IPS-NIHi11 (cell line): Measurements from ENCODE around the gene SPTB.
A peak's percentile ranks its signal among the peaks of the same experiment; 100 is the strongest.

Experiments used
- DNase-seq: peaks from one replicate; pipeline ENCODE4 v3.0.0; 2012; ENCODE audit warnings: mixed read lengths, low spot score

The SPTB gene

DNA sequence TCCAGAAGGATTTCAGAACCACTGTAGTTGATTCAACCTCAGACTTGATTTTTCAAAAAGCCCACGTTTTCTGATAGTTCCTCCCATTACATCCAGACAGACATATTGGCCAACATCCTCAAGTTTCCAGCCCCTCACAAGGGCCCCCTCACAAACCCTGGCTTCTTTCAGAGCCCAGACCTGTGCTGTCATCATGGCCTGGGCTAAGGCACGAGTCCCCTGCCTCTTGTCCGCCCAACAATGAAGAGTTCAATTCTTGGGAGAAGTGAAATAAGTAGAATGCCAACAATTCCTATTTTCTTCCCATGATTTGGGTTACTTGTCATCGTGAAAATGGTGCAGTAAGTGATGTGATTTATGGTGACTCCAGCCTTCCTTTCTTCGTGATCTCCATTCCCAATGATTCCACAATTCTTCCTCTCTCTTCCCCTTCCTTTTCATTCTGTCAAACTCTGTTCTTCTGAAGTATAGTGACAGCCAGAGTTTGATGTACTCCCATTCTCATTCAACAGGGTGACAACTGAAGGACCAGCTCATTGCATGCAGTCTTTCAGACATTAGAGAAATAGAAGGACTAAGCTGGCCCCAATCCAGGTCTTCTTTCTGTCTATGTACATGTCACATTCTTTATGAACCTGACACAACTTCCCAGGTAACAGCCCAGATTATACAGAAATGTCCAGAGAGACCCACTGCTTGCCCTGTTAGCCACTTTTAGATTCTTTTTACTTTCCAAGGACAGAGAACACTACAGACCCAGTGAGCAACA lies 29.2 kb downstream of the SPTB start:
- no peak for DNase-seq

- DNase-seq = no peak
Observed at GRCh38 chr14:64849940-64850339, 29.8 kb downstream of the SPTB start.

- DNase-seq = no peak
Observed at GRCh38 chr14:64848239-64848638, 31.5 kb downstream of the SPTB start.

- no peak for DNase-seq
Observed at GRCh38 chr14:64846319-64846718, 33.4 kb downstream of the SPTB start.

DNA sequence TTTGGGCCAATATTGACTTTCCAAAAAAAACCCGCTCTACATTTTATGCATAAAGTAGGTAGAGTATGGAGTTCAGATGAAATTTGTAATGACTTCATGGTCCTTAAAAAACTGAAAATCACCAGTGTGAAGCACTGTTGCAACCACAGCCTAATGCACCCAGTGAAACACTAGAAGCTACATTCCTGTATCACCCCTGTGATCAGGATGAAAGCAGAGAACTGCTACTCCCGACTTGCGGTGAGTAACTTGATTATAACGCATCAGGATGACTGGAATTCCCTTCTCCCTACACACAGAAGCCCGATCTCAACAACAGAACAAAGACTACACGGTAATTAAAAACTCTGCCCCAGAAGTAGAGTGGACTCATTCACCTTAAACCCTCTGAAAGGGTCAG lies 33.8 kb downstream of the SPTB start:
- DNase-seq = no peak

GRCh38 chr14:64844969-64845536 lies 34.7 kb downstream of the SPTB start:
- no peak for DNase-seq

DNA sequence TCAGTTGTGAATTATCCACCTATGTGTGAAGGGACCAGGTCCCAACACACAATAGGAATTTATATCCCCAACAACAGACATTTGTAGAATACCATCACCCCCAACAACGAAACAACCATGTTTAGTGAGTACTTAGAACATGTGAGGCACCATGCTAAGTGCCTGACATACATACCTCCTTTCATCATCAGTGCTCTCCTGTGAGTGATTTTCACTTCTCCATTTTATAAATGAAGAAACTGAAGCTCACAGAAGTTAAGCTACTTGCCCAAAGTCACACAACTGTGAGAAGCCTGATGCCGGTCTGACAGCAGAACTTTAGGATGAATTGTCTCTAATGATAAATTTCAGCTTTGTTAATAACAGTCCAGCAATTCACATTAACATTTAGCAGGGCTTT lies 35.4 kb downstream of the SPTB start:
- no peak for DNase-seq

GRCh38 chr14:64843548-64843947 lies 36.2 kb downstream of the SPTB start:
- no peak for DNase-seq

DNA sequence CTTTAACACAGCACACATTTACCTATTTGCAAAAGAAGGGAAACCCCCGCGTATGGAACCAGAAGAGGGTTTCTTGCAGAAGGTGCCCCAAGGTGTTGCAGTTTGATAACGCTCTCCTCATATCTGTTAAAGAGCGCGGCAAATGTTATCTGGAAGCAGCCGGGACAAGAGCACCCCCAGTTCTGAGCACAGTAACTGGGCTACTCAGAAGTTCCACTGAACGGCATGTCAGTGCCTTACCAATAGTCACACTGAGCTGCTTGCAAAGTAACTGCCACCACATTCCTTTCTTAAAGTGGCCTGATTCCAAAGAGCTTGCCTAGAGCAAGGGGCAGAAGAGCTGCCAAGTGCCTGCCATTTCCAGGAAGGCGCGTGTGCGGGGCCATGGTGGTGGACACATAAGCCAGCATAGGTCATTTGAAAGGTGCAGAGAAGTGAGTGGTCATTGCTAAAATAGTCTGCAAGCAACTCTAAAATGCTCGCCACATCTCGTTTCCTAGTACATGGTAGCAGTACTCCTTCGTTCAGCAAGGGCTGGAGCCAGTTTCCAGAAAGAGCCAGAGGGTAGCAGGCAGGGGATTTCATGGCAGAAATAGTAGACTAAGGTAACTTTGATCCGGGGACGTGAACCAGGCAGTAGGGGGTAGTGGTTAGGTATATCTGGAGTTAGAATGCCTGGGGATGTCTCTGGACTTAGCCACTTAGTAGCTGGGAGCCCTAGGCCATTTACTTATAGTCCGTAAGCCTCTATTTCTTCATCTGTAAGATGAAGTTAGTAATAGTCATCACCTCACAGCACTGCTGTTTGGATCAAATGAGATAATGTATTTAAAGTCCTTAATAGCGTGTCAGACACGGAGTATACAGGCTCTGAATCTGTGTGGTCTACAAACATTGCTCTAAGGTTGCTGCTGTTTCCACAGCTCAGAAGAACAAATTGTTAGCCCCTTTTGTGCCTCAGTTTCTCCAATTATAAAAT lies 37.6 kb downstream of the SPTB start:
- no peak for DNase-seq

DNA sequence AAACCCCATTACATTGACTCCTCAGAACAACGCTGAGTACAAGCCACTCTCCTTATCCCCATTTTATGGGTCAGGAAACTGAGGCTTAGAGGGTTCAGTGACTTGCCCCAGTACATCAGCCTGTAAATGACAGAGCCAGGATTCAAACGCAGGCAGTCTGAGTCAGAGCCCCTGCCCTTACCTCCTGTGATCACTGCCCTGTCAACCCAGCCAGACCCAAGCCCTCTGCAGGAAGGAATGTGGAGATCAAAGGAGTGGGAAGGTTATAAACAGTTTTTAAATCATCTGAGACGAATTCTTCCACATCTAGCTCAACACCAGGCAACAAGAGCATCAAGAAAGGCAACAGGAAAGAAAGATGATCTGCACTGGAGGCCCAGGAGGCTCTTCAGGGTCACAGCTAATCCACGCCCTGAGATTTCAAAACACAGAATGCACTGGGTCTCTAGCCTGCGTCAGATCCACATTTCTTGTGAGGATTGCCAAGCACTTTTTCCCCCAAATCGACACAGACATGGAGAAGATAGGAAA lies 38.5 kb downstream of the SPTB start:
- DNase-seq = peak; percentile 71

DNA sequence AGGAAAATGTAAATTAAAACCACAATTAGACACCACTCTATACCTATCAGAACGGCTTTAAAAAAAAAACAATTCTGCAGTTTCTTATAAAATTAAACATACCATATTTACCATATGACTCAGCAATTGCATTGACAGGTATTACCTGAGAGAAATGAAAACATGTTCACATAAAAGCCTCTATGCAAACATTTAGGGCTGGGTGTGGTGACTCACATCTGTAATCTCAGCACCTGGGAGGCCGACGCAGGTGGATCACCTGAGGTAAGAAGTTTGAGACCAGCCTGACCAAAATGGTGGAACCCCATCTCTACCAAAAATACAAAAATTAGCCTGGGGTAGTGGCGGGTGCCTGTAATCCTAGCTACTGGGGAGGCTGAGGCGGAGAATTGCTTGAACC lies 41.1 kb downstream of the SPTB start:
- DNase-seq = no peak

DNA sequence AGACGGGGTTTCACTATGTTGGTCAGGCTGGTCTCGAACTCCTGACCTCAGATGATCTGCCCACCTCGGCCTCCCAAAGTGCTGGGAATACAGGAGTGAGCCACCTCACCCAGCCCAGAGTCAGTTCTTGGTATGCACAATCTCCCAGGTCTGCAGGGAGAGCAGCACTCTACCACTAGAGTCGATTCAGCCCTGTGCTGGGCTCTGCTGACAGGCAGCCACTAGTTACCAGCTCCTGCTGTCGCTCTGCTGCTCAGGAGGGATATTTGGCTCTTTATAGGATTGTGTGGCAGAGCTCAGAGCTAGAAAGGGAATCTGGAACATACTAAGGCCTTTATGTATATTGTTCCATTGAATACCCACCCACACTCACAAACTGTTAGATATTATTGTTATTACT lies 44.3 kb downstream of the SPTB start:
- DNase-seq = no peak

- no peak for DNase-seq
Observed at GRCh38 chr14:64834965-64835364, 44.7 kb downstream of the SPTB start.

DNA sequence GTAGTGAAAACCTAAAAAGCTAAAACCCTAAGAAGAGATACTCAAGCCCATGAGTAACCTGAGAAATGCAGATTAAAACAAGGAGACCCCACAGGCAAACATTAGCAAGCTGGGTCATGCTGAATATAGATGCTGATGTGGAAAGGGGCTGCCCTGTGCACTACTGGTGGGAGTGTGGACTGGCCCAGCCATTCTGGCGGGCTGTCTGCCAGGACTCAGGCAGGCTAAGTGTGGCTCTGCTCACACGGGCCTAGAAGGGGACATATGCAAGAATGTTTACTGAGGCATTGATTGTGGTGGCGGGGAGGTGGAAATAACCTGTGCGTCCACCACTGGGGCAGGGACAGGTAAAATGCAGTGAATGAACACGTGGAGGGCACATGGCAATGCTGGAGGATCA lies 48.3 kb downstream of the SPTB start:
- DNase-seq = no peak

DNA sequence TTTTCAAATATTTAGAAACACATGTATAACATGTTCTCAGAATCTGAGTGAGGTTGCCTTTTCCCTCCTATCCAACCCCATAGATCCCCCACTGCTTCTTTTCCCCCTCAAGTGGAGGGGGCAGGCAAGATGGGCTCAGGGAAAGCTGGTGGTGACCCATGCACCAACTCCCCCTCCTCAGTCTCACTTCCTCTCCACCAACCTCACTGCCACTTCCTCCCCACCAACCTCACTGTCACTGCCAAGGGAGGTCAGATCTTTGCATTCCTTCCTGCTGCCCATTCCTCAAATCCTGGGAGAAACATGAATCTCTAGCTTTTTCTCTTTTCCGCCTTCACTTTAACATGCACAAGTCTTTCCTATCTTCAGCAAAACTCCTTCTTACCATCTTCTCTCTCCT lies 48.7 kb downstream of the SPTB start:
- DNase-seq = no peak

DNA sequence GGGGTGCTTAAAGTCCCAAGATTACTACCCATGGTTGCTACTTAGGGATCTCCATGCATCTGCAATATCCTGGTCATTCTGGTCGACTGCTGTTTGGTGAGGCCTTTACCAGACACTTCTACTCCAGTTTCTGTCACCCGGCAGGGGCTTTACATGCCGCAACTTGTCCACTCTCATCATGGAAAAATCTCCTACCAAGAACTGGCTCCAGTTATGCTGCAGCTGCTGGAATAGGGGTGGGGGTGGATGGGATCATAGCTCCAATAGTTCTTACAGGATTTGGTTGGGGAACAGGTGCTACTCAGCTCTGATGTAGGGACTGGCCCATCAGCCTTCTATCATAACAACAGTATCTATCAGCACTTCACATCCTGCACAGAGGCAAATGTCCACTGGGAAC lies 51.6 kb downstream of the SPTB start:
- DNase-seq = no peak

GRCh38 chr14:64826845-64827244 lies 52.9 kb downstream of the SPTB start:
- DNase-seq = no peak

DNA sequence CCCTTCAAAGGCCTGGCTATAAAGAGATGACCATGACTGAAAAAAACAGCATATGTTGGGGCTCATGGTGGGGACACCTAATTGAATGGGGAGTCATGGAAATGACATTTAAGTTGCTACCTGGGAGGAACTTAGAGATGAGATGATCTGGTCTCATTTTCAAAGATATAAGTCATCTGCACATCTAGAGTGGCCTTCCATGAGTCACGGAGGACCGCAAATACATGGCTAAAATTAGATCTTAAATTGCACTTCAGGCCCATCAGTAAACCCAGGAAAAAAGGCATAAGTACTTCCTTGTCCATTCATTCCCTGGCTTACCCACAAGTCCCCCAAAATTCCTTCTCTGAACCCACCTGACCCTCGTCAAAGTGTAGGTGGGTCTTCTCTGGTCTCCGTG lies 53.4 kb downstream of the SPTB start:
- no peak for DNase-seq

DNA sequence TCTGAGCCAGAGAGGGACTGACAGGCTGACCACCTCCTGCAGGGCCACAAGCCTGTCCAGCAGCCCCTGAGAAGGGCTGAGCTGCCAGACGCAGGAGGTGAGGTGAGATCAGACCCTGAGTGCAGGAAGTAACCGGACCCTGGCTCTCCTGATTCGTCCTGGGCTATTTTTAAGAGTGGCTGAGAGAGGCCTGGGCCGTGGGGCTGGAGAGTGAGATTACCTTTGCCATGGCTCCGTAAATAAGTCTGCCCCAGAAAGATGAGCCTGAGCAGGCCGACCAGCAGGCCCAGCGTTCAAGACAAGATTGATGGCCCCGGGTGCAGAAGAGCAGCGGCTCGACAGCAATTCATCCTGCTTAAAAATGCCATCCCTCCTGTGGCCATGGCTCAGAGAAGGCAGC lies 54.2 kb downstream of the SPTB start:
- no peak for DNase-seq

DNA sequence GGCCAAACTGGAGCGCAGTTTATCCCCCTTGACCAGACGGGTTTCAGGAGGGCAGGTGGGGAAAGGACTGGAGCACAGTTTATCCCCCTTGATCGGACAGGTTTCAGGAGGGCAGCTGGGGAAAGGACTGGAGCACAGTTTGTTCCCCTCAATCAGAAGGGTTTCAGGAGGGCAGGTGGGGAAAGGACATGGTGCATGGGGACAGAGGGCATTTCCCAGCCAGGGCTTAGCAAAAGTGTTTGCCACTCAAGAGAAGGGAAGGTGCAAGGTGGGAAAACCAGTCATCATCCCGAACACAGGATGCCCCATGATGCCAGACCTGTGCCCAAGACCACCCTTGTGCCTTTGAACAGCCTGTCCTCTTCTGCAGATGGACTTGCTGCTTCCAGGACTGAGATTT lies 54.7 kb downstream of the SPTB start:
- DNase-seq = no peak

DNA sequence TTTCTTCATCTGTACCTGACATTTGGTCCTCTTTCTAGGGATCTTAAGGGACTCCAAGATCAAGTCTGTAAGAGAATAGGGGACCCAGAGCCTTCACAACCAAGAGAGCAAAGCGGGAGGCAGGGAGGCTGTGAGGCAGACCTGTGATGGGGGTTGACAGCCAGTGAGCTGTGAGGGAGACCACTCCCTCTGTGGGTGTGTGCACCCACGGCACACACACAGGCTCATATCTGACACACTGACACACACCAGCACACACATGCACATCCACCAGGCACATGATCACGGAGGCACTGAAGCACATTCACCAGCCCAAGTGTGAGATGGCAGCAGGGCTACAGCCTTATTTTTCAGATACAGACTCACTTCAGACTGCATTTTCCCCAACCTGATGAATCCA lies 55.2 kb downstream of the SPTB start:
- DNase-seq = no peak

DNA sequence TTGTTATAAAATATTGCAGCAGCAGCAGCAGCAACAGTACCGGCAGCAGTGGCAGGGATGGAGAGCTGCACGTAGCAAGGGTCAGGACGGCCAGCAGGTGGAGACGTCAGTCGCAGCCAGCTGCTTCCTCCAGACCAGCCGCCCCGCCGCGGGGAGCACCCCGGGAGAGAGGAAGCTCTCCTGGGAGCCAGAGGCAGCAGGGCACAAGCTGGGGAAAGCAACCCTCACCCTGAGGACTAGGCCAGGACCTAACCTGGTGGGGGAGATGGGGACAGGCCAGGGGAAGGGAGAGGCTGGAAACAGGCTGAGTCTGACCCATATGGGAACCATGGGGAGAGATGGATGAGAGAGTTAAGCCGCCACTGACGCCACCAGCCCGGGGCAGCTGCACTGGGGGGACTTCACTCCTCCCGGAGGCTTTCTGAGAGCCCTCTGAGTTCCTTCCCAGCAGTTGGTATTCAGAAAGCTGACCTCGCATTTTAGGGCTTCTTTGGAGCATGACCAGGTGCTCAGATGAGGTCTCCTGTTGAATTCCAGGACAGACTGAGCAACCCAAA lies 56.3 kb downstream of the SPTB start:
- DNase-seq = peak; percentile 95
